Measurements from ENCODE around the gene TFAP2D.

Gene TFAP2D

GRCh38 chr6:50720623-50721022, 7.3 kb downstream of the TFAP2D start:
- no peak for FAIRE-seq

GRCh38 chr6:50721978-50722377, 8.7 kb downstream of the TFAP2D start:
- FAIRE-seq: no peak

GRCh38 chr6:50722829-50723554, 9.7 kb downstream of the TFAP2D start:
- FAIRE-seq: no peak

- FAIRE-seq: no peak
Observed at GRCh38 chr6:50724381-50725124, 11.2 kb downstream of the TFAP2D start.

GRCh38 chr6:50734488-50734887, 21.2 kb downstream of the TFAP2D start:
- FAIRE-seq: no peak

GRCh38 chr6:50742161-50742560, 28.8 kb downstream of the TFAP2D start:
- FAIRE-seq: no peak

GRCh38 chr6:50744976-50745375, 31.6 kb downstream of the TFAP2D start:
- FAIRE-seq: no peak

- FAIRE-seq: no peak
Observed at GRCh38 chr6:50762798-50763197, 49.5 kb downstream of the TFAP2D start.

- no peak for FAIRE-seq
Observed at GRCh38 chr6:50778696-50779095, 65.4 kb downstream of the TFAP2D start.

GRCh38 chr6:50780382-50780781, 67.1 kb downstream of the TFAP2D start:
- FAIRE-seq: no peak

- FAIRE-seq: no peak
Observed at GRCh38 chr6:50785921-50786320, 72.6 kb downstream of the TFAP2D start.

GRCh38 chr6:50791900-50792508, 78.7 kb downstream of the TFAP2D start:
- FAIRE-seq: peak; percentile 5

- FAIRE-seq: no peak
Observed at GRCh38 chr6:50792771-50793170, 79.4 kb downstream of the TFAP2D start.

- FAIRE-seq: no peak
Observed at GRCh38 chr6:50795574-50795973, 82.2 kb downstream of the TFAP2D start.

GRCh38 chr6:50804283-50804682, 91.0 kb downstream of the TFAP2D start:
- FAIRE-seq: no peak

GRCh38 chr6:50807035-50807434, 93.7 kb downstream of the TFAP2D start:
- FAIRE-seq: no peak

- no peak for FAIRE-seq
Observed at GRCh38 chr6:50815436-50816114, 102.2 kb downstream of the TFAP2D start.

GRCh38 chr6:50816115-50816675, 102.9 kb downstream of the TFAP2D start:
- peak; percentile 55 for FAIRE-seq

- no peak for FAIRE-seq
Observed at GRCh38 chr6:50816947-50817645, 103.8 kb downstream of the TFAP2D start.

- no peak for FAIRE-seq
Observed at GRCh38 chr6:50817646-50817950, 104.3 kb downstream of the TFAP2D start.

- no peak for FAIRE-seq
Observed at GRCh38 chr6:50818020-50818419, 104.7 kb downstream of the TFAP2D start.

GRCh38 chr6:50818673-50819072, 105.3 kb downstream of the TFAP2D start, which contains the start of gene TFAP2B:
TFAP2B (plus strand) TSS chr6:50818871; CDS start chr6:50818892, 21 bp downstream.
- no peak for FAIRE-seq

All from colon (tissue), 2 donors.